H9 (cell line): ENCODE data around the gene TSPAN13. TPM values are rescaled to one million over a fixed set of nuclear protein-coding genes. Genes with fewer than 3 reads are reported as not detected.

Source experiments
- DNase-seq: peaks from one replicate; pipeline ENCODE4 v3.0.0-alpha.2; 2017
- H2AFZ ChIP-seq: one replicate; pipeline ENCODE4 v1.6.1; 2013; ENCODE audit warnings: mild to moderate bottlenecking, low read length, control low read depth, moderate library complexity
- H2AK5ac ChIP-seq: 2 replicates; pipeline ENCODE4 v1.6.1; 2013; ENCODE audit warnings: low read length, control low read depth, mixed read lengths; ENCODE audit not compliant: insufficient read length
- H2BK120ac ChIP-seq: one replicate; pipeline ENCODE4 v1.6.1; 2013; ENCODE audit warnings: low read depth, mild to moderate bottlenecking, low read length, control low read depth, inconsistent platforms; ENCODE audit not compliant: poor library complexity, severe bottlenecking
- H2BK12ac ChIP-seq: 2 replicates; pipeline ENCODE4 v1.6.1; 2013; ENCODE audit warnings: low read length, control low read depth, mixed read lengths, low read depth; ENCODE audit not compliant: insufficient read length
- H2BK15ac ChIP-seq: 2 replicates; pipeline ENCODE4 v1.6.1; 2013; ENCODE audit warnings: low read depth, low read length, control low read depth
- H2BK20ac ChIP-seq: one replicate; pipeline ENCODE4 v1.6.1; 2013; ENCODE audit warnings: low read depth, mild to moderate bottlenecking, low read length, control low read depth, inconsistent platforms; ENCODE audit not compliant: poor library complexity, severe bottlenecking
- H2BK5ac ChIP-seq: 2 replicates; pipeline ENCODE4 v1.6.1; 2013; ENCODE audit warnings: low read length, control low read depth, mixed read lengths; ENCODE audit not compliant: insufficient read length
- H3K14ac ChIP-seq: 2 replicates; pipeline ENCODE4 v1.6.1; 2013; ENCODE audit warnings: low read length, control low read depth; ENCODE audit not compliant: insufficient read depth
- H3K18ac ChIP-seq: 2 replicates; pipeline ENCODE4 v1.6.1; 2013; ENCODE audit warnings: low read depth, mild to moderate bottlenecking, mixed read lengths, low read length, control low read depth; ENCODE audit not compliant: insufficient read length
- H3K23ac ChIP-seq: 2 replicates; pipeline ENCODE4 v1.6.1; 2013; ENCODE audit warnings: low read length, control low read depth, mixed read lengths, low read depth; ENCODE audit not compliant: insufficient read length
- H3K23me2 ChIP-seq: 2 replicates; pipeline ENCODE4 v1.6.1; 2013; ENCODE audit warnings: low read depth, mild to moderate bottlenecking, mixed read lengths, low read length, control low read depth; ENCODE audit not compliant: insufficient read length, poor library complexity, severe bottlenecking
- H3K27ac ChIP-seq: 2 replicates; pipeline ENCODE4 v1.5.1; 2013; ENCODE audit warnings: low read length, control low read depth, mixed read lengths, low read depth; ENCODE audit not compliant: insufficient read length
- H3K27me3 ChIP-seq: 2 replicates; pipeline ENCODE4 v1.6.1; 2013; ENCODE audit warnings: low read length, control low read depth, inconsistent platforms; ENCODE audit not compliant: insufficient read depth
- H3K4ac ChIP-seq: 2 replicates; pipeline ENCODE4 v1.6.1; 2013; ENCODE audit warnings: low read depth, mild to moderate bottlenecking, control low read depth, inconsistent platforms, low read length, moderate library complexity
- H3K4me1 ChIP-seq: 2 replicates; pipeline ENCODE4 v1.6.1; 2013; ENCODE audit warnings: low read length, control low read depth, inconsistent platforms; ENCODE audit not compliant: insufficient read depth
- H3K4me2 ChIP-seq: 2 replicates; pipeline ENCODE4 v1.6.1; 2013; ENCODE audit warnings: low read length, control low read depth, mixed read lengths; ENCODE audit not compliant: insufficient read length, insufficient read depth
- H3K56ac ChIP-seq: 2 replicates; pipeline ENCODE4 v1.6.1; 2013; ENCODE audit warnings: low read depth, mild to moderate bottlenecking, mixed read lengths, low read length, control low read depth; ENCODE audit not compliant: insufficient read length
- H3K79me1 ChIP-seq: 2 replicates; pipeline ENCODE4 v1.6.1; 2013; ENCODE audit warnings: low read depth, mild to moderate bottlenecking, moderate library complexity, low read length, control low read depth, inconsistent platforms; ENCODE audit not compliant: insufficient read depth, poor library complexity, severe bottlenecking
- H3K79me2 ChIP-seq: 2 replicates; pipeline ENCODE4 v1.6.1; 2013; ENCODE audit warnings: low read length, control low read depth, inconsistent platforms; ENCODE audit not compliant: insufficient read depth
- H3K9ac ChIP-seq: 2 replicates; pipeline ENCODE4 v1.6.1; 2013; ENCODE audit warnings: low read length, control low read depth, mixed read lengths; ENCODE audit not compliant: insufficient read length; ENCODE audit errors: extremely low read depth
- H3K9me3 ChIP-seq: one replicate; pipeline ENCODE4 v1.6.1; 2013; ENCODE audit warnings: low read depth, low read length, inconsistent platforms; ENCODE audit not compliant: control insufficient read depth
- H3T11ph ChIP-seq: one replicate; pipeline ENCODE4 v1.6.1; 2013; ENCODE audit warnings: mild to moderate bottlenecking, low read length, control low read depth, inconsistent platforms
- H4K20me1 ChIP-seq: one replicate; pipeline ENCODE4 v1.6.1; 2013; ENCODE audit not compliant: control insufficient read depth, insufficient read length, insufficient read depth
- H4K5ac ChIP-seq: 2 replicates; pipeline ENCODE4 v1.6.1; 2013; ENCODE audit warnings: low read depth, mild to moderate bottlenecking, mixed read lengths, low read length, control low read depth; ENCODE audit not compliant: insufficient read length
- H4K8ac ChIP-seq: replicated peaks from 2 replicates; pipeline ENCODE4 v1.6.1; 2013; ENCODE audit warnings: low read length, control low read depth, mixed read lengths, low read depth; ENCODE audit not compliant: insufficient read length
- H4K91ac ChIP-seq: 2 replicates; pipeline ENCODE4 v1.6.1; 2013; ENCODE audit warnings: low read depth, mild to moderate bottlenecking, moderate library complexity, mixed read lengths, low read length, control low read depth; ENCODE audit not compliant: insufficient read length
- H3K27ac Mint-ChIP-seq, 3 experiments: 2 replicates in 2 of 3; 3 replicates in 1 of 3; pipeline ENCODE4 v1.8.0; 2020 to 2021; ENCODE audit warnings: mixed read lengths in 3 of 3, mild to moderate bottlenecking in 1 of 3, moderate library complexity in 1 of 3
- H3K27me3 Mint-ChIP-seq: 2 replicates; pipeline ENCODE4 v1.8.0; 2021; ENCODE audit warnings: low read depth, mild to moderate bottlenecking, moderate library complexity, mixed read lengths
- H3K36me3 Mint-ChIP-seq, 3 experiments: 2 replicates in 2 of 3; 3 replicates in 1 of 3; pipeline ENCODE4 v1.8.0; 2020 to 2021; ENCODE audit warnings: low read depth in 3 of 3, mixed read lengths in 3 of 3; ENCODE audit not compliant: insufficient read depth in 1 of 3
- H3K4me1 Mint-ChIP-seq, 2 experiments: 2 replicates each; pipeline ENCODE4 v1.8.0; 2020; ENCODE audit warnings: mixed read lengths in 2 of 2
- H3K4me3 Mint-ChIP-seq, 2 experiments: 2 replicates in 1 of 2; 3 replicates in 1 of 2; pipeline ENCODE4 v1.8.0; 2020 to 2021; ENCODE audit warnings: mild to moderate bottlenecking in 2 of 2, mixed read lengths in 2 of 2, moderate library complexity in 1 of 2
- H3K9me3 Mint-ChIP-seq, 2 experiments: 2 replicates in 1 of 2; 3 replicates in 1 of 2; pipeline ENCODE4 v1.8.0; 2020; ENCODE audit warnings: mild to moderate bottlenecking in 2 of 2, mixed read lengths in 2 of 2, moderate library complexity in 1 of 2
- WGBS: extraction: QIAGEN DNeasy Blood & Tissue Kit; methylation state at CpG from one replicate; pipeline ENCODE4 v1.1.7; 2013; ENCODE audit warnings: missing lambda C conversion rate, low lambda C conversion rate, mixed read lengths; ENCODE audit not compliant: insufficient read length; ENCODE audit errors: extremely low coverage; 5-methylcytosine and 5-hydroxymethylcytosine counted together
- total RNA-seq: library from RNA; stranded (reverse); gene quantifications from 2 replicates; pipeline ENCODE4 v1.2.1, GENCODE V29; 2021
- TF ChIP-seq, protein P1 (sequence below): fragments of 200-600 bp; sonication (generic); conservative IDR thresholded peaks from 3 replicates; pipeline ENCODE4 v1.8.0; 2021; ENCODE audit warnings: antibody characterized with exemption, mild to moderate bottlenecking

Gene TSPAN13
- total RNA-seq, 1 experiment from 2014 or later, result 18.7 TPM

DNA sequence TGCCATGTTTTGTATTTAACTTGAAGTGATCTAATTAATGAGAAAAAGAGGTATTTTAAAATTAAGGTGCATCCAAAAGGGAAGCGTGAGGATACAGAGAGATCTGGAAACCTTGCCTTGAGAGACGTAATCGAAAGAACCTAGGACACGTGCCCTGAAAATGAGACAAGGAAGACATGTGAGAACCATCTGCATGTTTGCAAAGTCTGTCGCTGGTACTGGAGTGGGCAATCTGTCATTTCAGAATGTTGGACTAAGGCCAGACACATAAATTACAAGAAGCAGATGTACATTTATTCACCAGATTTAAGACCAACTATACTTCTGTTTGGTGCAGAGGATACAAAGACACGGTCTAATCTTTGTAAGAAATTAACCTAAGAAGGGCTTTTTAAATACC lies 42.1 kb downstream of the TSPAN13 start:
- Histone ChIP-seq H3K27ac (no peak overlapping the region), H4K8ac (no peak overlapping the region), H3K9ac (no peak overlapping the region), H3K18ac (no peak overlapping the region), H3K23ac (no peak overlapping the region), H2BK15ac (no peak overlapping the region), H3K4me1 (no peaks in the 10 kb centered on the region), H4K20me1 (no peaks in the 10 kb centered on the region), H2BK5ac (no peak overlapping the region), H2BK120ac (no peak overlapping the region), H2AK5ac (no peak overlapping the region), H3K23me2 (no peaks in the 10 kb centered on the region), H2BK20ac (no peak overlapping the region), H3K79me1 (no peaks in the 10 kb centered on the region), H2BK12ac (no peak overlapping the region), H3K4me2 (no peak overlapping the region), H4K91ac (no peak overlapping the region), H3K4ac (no peak overlapping the region), H3K14ac (no peak overlapping the region), H4K5ac (no peak overlapping the region), H3K56ac (no peak overlapping the region), H3K79me2 (no peaks in the 10 kb centered on the region), H2AFZ (no peak overlapping the region), H3K27me3 (no peaks in the 10 kb centered on the region), H3K9me3 (no peaks in the 10 kb centered on the region), H3T11ph (no peak overlapping the region)
- Mint-ChIP-seq H3K36me3 (peaks cover 0 to 2% (median 0%) of the 10 kb centered on the region in 3 experiments; a peak in 1 of 7 replicates), H3K27me3 (no peaks in the 10 kb centered on the region), H3K4me1 (no peaks in the 10 kb centered on the region), H3K9me3 (peaks cover 0 to 2% of the 10 kb centered on the region in 2 experiments; a peak in 1 of 5 replicates), H3K27ac (no peak overlapping the region), H3K4me3 (no peak overlapping the region)
- no peak for DNase-seq
- no CpG with 5 or more reads among the region's 6 CpGs for WGBS
- TF ChIP-seq, protein P1, sequence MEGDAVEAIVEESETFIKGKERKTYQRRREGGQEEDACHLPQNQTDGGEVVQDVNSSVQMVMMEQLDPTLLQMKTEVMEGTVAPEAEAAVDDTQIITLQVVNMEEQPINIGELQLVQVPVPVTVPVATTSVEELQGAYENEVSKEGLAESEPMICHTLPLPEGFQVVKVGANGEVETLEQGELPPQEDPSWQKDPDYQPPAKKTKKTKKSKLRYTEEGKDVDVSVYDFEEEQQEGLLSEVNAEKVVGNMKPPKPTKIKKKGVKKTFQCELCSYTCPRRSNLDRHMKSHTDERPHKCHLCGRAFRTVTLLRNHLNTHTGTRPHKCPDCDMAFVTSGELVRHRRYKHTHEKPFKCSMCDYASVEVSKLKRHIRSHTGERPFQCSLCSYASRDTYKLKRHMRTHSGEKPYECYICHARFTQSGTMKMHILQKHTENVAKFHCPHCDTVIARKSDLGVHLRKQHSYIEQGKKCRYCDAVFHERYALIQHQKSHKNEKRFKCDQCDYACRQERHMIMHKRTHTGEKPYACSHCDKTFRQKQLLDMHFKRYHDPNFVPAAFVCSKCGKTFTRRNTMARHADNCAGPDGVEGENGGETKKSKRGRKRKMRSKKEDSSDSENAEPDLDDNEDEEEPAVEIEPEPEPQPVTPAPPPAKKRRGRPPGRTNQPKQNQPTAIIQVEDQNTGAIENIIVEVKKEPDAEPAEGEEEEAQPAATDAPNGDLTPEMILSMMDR, result no peak
